D721Med (cell line): ENCODE results near the gene CCR1.

Source experiments
- DNase-seq: peaks from one replicate; pipeline ENCODE4 v3.0.0; 2011; ENCODE audit warnings: low spot score; ENCODE audit not compliant: insufficient read length
- FAIRE-seq: peaks from 2 replicates; lab custom pipeline; 2011; peaks lifted over from hg19 to GRCh38; lab: Jason Lieb, UNC
- CTCF ChIP-seq: IDR thresholded peaks from 2 replicates; pipeline ENCODE4 v1.5.1; 2012; ENCODE audit warnings: mild to moderate bottlenecking, control low read depth; ENCODE audit not compliant: insufficient read depth; ENCODE audit errors: missing control alignments

CCR1 gene

GRCh38 chr3:46191730-46192129 lies 16.4 kb downstream of the CCR1 start:
- no peak for TF ChIP-seq CTCF
- FAIRE-seq (no peak), DNase-seq (no peak)

- TF ChIP-seq CTCF, result no peak
- no peak for DNase-seq
- no peak for FAIRE-seq
Measured at GRCh38 chr3:46188708-46189107, 19.4 kb downstream of the CCR1 start.

- FAIRE-seq (no peak), DNase-seq (no peak)
- no peak for TF ChIP-seq CTCF
Measured at GRCh38 chr3:46187876-46188275, 20.2 kb downstream of the CCR1 start.

- TF ChIP-seq CTCF, result no peak
- FAIRE-seq (no peak), DNase-seq (no peak)
Measured at GRCh38 chr3:46187341-46187700, 20.8 kb downstream of the CCR1 start.

- no peak for FAIRE-seq
Measured at GRCh38 chr3:46186471-46187340, 21.4 kb downstream of the CCR1 start.

GRCh38 chr3:46184469-46184868 lies 23.6 kb downstream of the CCR1 start:
- FAIRE-seq (no peak), DNase-seq (no peak)
- TF ChIP-seq CTCF, result no peak

More at GRCh38 chr3:46186471-46187340, 21.4 kb downstream of the CCR1 start:
- no peak for TF ChIP-seq CTCF
- no peak for DNase-seq

GRCh38 chr3:46183330-46183729 lies 24.8 kb downstream of the CCR1 start:
- TF ChIP-seq CTCF, result no peak
- DNase-seq (no peak), FAIRE-seq (no peak)
